Thoracic aorta (tissue), 2 donors: ENCODE measurements around the gene FAT3. TPM values are rescaled to one million over a fixed set of nuclear protein-coding genes. Genes with fewer than 3 reads are reported as not detected.

Source experiments
- ATAC-seq: fragments of 150-250 bp; one replicate; pipeline ENCODE4 v1.8.0; 2017; ENCODE audit warnings: low read depth; ENCODE audit not compliant: insufficient number of reproducible peaks, low FRiP score
- DNase-seq: peaks from one replicate; pipeline ENCODE4 v3.0.0-alpha.2; 2020; ENCODE audit warnings: low spot score
- H3K27ac ChIP-seq, 2 donors: fragments of 200-600 bp; sonication (generic); 1 replicate in 1 of 2; 2 replicates in 1 of 2; pipeline ENCODE4 v1.5.1; 2016; ENCODE audit warnings: mild to moderate bottlenecking in 2 of 2, moderate library complexity in 2 of 2
- H3K27me3 ChIP-seq: fragments of 200-600 bp; sonication (generic); replicated peaks from 2 replicates; pipeline ENCODE4 v1.6.0; 2016; ENCODE audit warnings: mild to moderate bottlenecking; ENCODE audit not compliant: insufficient read depth
- H3K36me3 ChIP-seq: fragments of 200-600 bp; sonication (generic); one replicate; pipeline ENCODE4 v1.5.1; 2016
- H3K4me1 ChIP-seq, 2 donors: fragments of 200-600 bp; sonication (generic); 1 replicate in 1 of 2; 2 replicates in 1 of 2; pipeline versions ENCODE4 v1.5.1 to v1.6.0; 2016; ENCODE audit warnings: low read depth in 2 of 2, mild to moderate bottlenecking in 1 of 2; ENCODE audit not compliant: control insufficient read depth in 1 of 2
- H3K4me3 ChIP-seq: fragments of 200-600 bp; sonication (generic); 2 replicates; pipeline ENCODE4 v1.5.1; 2016; ENCODE audit warnings: mild to moderate bottlenecking
- H3K9me3 ChIP-seq: fragments of 200-600 bp; sonication (generic); 2 replicates; pipeline ENCODE4 v1.5.1; 2016
- total RNA-seq, 2 donors: library from RNA; depleted of rRNA; stranded (reverse); fragments of >200 nt; gene quantifications; one replicate each; pipeline versions ENCODE4 v1.1.0 to v1.2.3, GENCODE V29; 2016
- TF ChIP-seq, protein P1 (sequence below): fragments of 200-600 bp; sonication (generic); IDR thresholded peaks from one replicate; pipeline ENCODE4 v1.5.1; 2019; ENCODE audit warnings: antibody characterized with exemption

FAT3 gene
- total RNA-seq, 2 donors from 2014 or later: 16.0 to 20.8 TPM

DNA sequence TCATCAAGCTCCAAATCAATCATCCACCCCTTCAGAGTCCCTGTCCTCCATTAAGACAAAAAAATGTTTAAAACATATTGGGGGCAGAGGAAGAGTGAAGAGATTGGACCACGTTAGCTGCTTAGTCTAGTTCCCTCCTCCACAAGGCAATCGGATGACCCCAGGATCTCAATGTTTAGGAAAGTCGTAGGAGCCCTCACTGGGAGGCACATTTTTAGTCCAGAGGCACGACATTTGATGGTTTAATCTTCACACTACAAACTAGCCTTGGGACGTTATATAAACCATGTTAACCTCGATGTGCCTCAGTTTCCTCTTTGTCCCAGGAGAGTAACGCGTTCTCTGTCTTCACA, 588 bp upstream of the FAT3 start:
- no peak for ATAC-seq
- peaks cover 0 to 22% of the 10 kb centered on the region in 2 donors for H3K4me1 ChIP-seq
- peak overlapping the region; percentile 77 to 82 for H3K27ac ChIP-seq
- no peaks in the 10 kb centered on the region for H3K36me3 ChIP-seq
- H3K27me3 ChIP-seq: no peaks in the 10 kb centered on the region
- H3K4me3 ChIP-seq: peak overlapping the region; percentile 85
- no peak for DNase-seq
- TF ChIP-seq, protein P1, sequence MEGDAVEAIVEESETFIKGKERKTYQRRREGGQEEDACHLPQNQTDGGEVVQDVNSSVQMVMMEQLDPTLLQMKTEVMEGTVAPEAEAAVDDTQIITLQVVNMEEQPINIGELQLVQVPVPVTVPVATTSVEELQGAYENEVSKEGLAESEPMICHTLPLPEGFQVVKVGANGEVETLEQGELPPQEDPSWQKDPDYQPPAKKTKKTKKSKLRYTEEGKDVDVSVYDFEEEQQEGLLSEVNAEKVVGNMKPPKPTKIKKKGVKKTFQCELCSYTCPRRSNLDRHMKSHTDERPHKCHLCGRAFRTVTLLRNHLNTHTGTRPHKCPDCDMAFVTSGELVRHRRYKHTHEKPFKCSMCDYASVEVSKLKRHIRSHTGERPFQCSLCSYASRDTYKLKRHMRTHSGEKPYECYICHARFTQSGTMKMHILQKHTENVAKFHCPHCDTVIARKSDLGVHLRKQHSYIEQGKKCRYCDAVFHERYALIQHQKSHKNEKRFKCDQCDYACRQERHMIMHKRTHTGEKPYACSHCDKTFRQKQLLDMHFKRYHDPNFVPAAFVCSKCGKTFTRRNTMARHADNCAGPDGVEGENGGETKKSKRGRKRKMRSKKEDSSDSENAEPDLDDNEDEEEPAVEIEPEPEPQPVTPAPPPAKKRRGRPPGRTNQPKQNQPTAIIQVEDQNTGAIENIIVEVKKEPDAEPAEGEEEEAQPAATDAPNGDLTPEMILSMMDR: no peak
- no peaks in the 10 kb centered on the region for H3K9me3 ChIP-seq

DNA sequence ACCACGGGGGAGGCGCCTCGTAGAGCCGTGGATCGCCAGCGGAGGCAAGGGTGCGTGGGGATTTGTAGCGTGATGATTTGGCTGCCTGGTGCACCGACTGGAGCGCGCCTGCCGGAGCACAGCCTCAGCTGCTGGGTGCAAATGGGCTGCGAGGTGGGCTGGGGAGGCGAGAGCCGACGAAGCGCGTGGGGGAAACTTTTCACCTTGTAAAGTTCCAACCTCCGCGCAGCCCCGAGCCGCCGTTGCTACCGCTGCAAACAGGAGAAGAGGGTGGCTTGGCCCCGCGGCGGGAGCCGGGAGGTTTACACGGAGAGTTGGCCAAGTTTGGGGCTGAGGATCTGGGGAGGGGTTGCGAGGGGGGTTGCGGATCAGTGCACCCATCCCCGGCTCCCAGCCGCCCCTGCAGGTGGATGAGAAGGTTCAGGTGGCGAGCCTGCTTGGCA, 528 bp downstream of the FAT3 start:
- no peaks in the 10 kb centered on the region for H3K36me3 ChIP-seq
- peak overlapping the region; percentile 77 to 82 for H3K27ac ChIP-seq
- H3K4me3 ChIP-seq: peak overlapping the region; percentile 85
- peaks cover 0 to 23% of the 10 kb centered on the region in 2 donors for H3K4me1 ChIP-seq
- DNase-seq (no peak), ATAC-seq (no peak)
- no peaks in the 10 kb centered on the region for H3K27me3 ChIP-seq
- TF ChIP-seq, protein P1: no peak
- no peaks in the 10 kb centered on the region for H3K9me3 ChIP-seq

DNA sequence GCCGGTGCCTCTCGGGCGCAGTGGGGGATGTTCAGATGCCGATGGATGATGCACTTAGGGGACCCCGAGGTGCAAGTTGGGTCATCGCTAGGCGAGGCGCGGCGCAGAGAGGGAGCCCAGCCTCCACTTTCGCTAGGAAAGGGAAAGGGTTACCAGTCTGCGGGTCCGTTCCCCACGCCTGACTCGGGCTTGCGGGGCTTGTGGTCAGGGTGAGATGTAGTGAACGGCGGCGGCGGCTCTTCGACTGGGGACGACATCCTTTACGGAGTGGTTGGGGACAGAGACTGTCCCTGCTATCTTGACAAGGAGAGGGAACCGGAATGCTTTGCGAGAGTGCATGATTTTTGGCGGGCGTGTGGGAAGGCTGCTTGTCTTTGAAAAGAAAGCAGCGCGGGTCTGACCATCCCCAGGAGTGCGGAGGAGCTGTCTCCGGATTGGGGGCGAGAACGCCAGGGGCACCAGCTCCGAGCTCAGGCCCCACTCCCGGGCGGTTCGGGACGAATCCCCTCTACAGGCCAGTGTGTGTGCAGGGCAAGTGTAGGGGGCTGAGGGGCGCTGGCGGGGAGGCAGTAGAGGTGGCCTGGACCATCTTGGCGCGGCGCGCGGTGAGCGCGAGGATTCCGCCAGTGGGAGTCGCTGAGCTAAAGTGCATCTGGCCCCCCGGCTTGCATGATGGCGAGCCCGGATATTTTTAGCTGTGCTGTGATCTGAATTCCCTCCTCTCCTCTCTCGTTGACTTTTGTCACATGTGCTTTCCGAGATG, 1.1 kb downstream of the FAT3 start:
- ATAC-seq (no peak), DNase-seq (no peak)
- H3K27me3 ChIP-seq: no peaks in the 10 kb centered on the region
- H3K27ac ChIP-seq: peak overlapping the region; percentile 77 to 82
- TF ChIP-seq, protein P1: no peak
- H3K36me3 ChIP-seq: no peaks in the 10 kb centered on the region
- peaks cover 0 to 23% of the 10 kb centered on the region in 2 donors for H3K4me1 ChIP-seq
- H3K4me3 ChIP-seq: peak overlapping the region; percentile 85
- no peaks in the 10 kb centered on the region for H3K9me3 ChIP-seq

DNA sequence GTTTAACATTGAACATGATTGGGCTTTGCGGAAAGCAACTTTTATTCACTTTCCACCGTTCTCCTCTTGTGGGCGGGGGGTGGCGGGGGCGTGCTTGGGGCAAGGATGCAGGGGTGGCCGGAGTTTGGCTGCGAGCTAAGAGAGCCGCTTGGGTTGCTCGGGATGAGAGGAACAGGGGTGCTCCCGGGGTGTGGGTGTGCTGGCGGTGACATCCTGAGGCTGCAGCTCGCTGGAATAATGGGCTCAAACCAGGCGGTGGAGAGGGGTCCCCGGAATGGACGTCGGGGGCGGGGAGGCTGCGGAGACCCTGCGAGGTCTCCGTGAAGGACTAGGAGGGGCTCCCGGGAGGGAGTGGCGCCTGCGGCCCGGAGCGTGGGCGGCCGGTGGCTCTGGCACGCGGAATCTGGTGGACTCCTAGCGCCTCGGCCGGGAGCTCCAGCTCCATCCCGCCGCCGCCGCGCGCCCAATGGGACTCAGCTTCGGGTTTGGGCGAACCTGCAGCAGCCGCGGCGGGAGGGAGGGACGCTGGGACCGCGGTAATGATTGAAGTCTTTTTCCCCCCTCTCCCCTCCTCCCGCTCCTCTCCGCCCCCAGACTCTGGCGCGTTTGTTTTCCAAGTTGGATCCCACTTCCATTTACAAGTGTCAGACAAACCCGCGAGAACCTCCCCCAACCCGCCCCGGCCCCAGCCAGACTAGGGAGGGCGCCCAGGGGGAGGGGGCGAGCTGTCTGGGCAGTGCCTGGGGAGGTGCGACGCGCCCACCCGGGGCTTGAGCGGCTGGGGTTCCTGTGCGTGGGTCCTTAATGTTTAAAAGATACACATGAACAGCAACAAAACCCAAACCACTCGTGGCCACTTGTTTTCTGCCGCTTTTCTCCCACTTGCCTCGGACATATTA, 2.0 kb downstream of the FAT3 start:
- TF ChIP-seq, protein P1: no peak
- no peak for ATAC-seq
- H3K27ac ChIP-seq: peak overlapping the region; percentile 77 to 82
- DNase-seq: no peak
- peak overlapping the region; percentile 85 for H3K4me3 ChIP-seq
- H3K9me3 ChIP-seq: no peaks in the 10 kb centered on the region
- no peaks in the 10 kb centered on the region for H3K36me3 ChIP-seq
- H3K27me3 ChIP-seq: no peaks in the 10 kb centered on the region
- H3K4me1 ChIP-seq: peaks cover 0 to 30% of the 10 kb centered on the region in 2 donors

DNA sequence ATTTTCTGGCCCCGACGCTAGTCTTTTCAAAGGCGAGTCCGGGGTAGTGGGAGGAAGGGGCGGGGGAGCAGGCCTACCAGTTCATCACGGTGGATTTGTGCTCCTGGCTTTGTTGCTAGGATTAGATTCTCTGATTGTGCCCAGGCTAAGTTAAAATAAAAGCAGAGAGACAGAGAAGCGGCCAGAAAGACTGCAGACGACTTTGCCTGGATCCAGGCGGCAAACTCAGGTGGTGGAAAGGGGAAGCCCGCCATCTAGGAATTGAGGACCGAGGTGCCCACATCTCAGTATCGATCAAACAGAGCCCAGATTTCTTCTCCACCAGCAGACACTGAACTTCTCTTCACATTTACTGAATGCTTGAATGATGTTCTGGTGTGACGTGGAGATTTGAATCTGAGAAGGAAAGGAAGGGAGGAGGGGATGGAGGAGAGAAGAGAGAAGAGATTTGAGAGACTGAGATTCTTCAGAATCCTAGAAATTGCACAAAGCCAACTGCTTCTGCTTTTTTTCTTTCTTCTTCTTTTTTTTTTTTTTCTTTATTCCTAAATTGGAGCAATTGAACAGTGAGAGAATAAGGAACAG, 2.7 kb downstream of the FAT3 start:
- peak; percentile 7 for ATAC-seq
- TF ChIP-seq, protein P1: no peak
- no peaks in the 10 kb centered on the region for H3K9me3 ChIP-seq
- no peaks in the 10 kb centered on the region for H3K36me3 ChIP-seq
- DNase-seq: no peak
- H3K4me3 ChIP-seq: peak overlapping the region; percentile 85
- H3K27ac ChIP-seq: peak overlapping the region; percentile 77 to 82
- H3K4me1 ChIP-seq: peaks cover 0 to 36% of the 10 kb centered on the region in 2 donors
- H3K27me3 ChIP-seq: no peaks in the 10 kb centered on the region
